Measurements from ENCODE around the gene BATF.

Gene BATF

DNA sequence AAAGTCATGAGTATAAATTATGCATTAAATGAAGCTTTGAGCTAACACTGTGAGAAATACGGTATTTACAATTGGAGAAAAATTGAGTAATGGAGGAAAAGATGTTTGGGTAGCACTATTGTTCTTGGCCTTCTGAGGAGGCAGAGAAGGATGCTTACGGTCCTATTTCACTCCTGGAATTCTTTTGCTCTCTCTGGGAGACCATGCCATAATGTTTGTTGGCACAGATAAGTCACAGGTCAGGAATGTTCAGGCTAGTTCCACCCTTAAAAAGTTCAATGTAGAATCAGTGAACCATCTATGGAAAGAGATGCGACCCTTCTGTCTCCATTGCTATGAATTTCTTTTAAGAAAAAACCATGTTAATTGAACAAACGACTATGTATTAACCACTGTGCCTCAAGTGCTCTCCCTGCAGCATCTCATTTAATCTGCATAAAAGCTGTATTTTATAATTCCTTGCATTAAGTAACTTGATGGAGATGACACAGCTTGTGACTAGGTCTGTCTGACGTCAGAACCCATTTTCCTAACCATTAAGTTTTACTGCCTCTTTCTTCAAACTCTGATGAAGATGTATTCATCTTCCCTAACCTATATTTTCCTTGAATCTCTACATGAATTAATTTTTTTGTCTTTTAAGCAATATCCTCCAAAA, 9.5 kb downstream of the BATF start:
- no peak for DNase-seq (ENCODE audit: low read depth in 1 of 2, low spot score in 1 of 2)

DNA sequence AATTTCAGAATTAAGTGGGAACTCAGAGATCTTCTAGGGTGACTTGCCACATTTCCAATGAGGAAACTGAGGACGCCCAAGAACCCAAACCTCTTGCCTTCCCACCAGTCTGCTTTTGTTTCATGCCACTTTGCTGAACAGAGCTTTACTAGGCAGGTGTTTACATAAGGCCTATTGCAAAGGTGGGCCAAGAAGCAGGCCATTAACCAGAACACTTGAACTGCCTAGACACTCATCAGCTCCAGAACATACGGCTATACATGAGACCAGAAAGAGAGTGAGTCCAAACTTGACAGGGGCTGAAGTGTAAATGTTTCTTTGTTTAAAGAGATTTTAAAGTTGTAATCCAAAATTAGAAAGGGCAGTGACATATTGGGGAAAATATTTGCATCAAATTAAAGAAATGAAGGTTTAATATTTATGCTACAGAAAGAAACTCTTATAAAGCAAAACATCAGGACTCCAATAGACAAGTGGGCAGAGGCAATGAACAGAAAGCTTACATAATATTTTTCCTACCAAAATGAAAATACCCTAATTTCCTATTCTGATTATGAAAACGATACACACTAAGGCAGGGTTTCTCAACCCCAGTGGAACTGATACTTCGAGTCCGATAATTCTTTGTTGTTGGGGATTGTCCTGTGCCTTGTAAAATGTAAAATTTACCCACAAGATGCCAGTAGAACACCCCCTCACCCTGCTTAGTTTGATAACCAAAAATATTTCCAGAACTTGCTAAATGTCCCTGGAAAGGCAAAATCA, 11.7 kb downstream of the BATF start:
- no peak for DNase-seq (ENCODE audit: low read depth in 1 of 2, low spot score in 1 of 2)

GRCh38 chr14:75535164-75535898, 13.1 kb downstream of the BATF start:
- no peak for DNase-seq (ENCODE audit: low read depth in 1 of 2, low spot score in 1 of 2)

DNA sequence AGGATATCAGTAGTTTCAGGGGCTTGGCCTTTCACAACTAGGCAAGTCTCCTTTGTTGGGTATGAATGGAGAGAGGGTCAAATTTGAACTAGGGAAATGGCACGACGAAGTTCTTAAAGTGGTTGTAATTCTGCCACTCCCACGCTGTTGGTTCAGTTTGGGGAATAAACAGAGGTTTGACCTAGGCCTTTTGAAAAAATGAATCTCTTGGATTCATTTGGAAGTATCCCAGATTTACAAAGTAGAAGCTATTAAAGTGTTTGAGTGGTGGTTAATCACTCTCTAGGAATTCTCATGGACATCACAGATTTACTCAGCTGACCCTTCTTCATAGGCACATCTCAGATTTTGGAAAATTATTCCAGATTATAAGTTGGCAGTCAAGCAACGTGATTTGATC, 14.8 kb downstream of the BATF start:
- no peak for DNase-seq (ENCODE audit: low read depth in 1 of 2, low spot score in 1 of 2)

DNA sequence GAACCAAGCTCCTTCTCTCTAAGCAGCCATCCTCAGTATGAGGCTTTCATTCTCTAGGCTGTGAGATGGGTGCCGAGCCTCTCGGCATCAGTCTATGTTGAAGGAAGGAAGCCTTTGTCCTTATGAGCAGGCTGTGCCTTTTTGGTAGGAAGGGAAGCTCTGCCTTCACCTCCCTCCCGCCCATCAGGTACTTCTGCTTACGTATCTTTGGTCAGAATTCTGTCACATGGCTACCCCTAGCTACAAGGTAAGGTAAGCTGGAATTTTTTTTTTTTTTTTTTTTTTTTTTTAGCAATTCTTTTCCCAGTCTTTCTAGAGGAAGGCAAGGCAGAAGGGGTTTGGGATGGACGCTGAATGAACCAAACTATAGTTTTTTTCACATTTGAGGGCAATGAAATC, 16.9 kb downstream of the BATF start:
- DNase-seq (ENCODE audit: low read depth in 1 of 2, low spot score in 1 of 2): no peak

DNA sequence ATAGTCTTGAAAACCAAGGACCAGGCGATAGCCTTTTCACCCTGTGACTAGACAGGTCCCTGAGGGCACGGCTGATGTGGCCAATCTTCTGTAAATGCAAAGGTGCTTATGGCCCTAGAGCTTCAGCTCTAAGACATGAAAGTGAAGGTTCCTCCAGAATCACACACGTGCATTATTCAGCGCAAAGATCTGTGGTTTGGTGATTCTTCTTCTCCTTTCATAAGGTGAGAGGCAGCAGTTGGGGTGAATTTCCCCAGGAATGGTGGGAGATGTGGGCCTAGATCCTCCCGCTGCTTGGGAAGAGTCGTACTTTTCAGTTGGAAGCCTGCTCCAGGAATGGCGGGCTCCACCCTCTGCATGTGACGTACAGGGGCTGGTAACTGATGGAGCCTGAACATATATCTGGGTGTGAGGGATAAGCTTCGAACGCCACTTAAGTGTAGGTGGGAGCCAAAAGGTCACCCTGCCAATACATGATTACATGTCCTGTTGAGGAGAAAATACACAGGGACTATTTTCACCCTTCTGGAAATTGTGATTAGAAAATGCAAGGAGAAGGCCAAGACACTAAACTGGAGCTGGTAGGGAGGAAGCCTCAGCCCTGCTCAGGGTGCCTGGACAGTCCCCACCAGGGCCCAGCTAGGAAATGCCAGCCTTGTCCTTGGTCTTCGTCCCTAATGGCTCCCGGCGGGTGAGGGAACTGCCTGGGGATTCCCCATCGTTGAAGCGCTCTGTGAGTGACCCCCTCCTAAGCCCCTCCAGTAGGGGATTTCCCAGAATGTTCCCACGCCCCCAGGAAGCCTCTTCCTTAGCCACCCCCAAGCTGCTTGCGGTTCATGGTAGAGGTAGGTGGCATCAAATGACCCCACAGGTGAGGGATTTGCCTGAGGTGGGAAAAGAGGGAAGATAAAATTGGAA, 17.6 kb downstream of the BATF start:
- peak in 1 of 2 donors; percentile 40 for DNase-seq (ENCODE audit: low read depth in 1 of 2, low spot score in 1 of 2)

GRCh38 chr14:75540479-75540851, 18.2 kb downstream of the BATF start:
- DNase-seq (ENCODE audit: low read depth in 1 of 2, low spot score in 1 of 2): no peak

- peak; percentile 25 to 72 for DNase-seq (ENCODE audit: low read depth in 1 of 2, low spot score in 1 of 2)
These were observed 20.4 kb downstream of the BATF start for GRCh38 chr14:75542588-75543091.

GRCh38 chr14:75543253-75543652, 21.0 kb downstream of the BATF start:
- DNase-seq (ENCODE audit: low read depth in 1 of 2, low spot score in 1 of 2): no peak

GRCh38 chr14:75543786-75544185, 21.5 kb downstream of the BATF start:
- no peak for DNase-seq (ENCODE audit: low read depth in 1 of 2, low spot score in 1 of 2)

DNA sequence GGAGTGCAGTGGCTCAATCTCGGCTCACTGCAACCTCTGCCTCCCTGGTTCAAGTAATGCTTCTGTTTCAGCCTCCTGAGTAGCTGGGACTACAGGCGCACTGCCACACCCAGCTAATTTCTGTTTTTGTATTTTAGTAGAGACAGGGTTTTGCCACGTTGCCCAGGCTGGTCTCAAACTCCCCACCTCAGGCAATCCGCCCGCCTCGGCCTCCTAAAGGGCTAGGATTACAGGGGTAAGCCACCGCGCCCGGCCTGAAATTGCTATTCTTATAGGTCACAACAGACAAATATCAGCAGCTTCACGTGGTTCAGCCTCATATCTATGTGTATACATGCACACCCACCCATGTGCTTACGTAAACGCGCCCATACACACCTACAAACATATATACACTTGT, 23.6 kb downstream of the BATF start:
- DNase-seq (ENCODE audit: low read depth in 1 of 2, low spot score in 1 of 2): no peak

GRCh38 chr14:75547552-75548250, 25.4 kb downstream of the BATF start:
- no peak for DNase-seq (ENCODE audit: low read depth in 1 of 2, low spot score in 1 of 2)

DNA sequence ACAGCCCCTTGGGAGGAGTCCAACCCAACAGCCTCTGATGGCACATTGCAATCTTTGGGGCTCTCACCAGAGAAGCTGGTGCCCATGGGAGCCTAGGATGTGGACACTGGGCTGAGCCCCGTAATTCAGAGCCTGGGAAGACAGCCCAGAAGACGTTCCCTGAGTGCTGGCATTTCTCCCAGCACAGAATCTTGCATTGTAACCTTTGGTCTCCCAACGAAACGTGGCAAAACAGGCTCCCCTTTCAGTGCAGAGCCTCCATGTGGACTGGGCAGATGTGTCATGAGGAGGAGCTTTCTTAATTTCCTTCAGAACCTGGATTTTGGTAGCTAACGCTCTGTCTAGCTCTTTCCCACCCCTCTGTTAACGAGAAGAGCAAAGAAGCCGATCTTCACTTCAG, 26.3 kb downstream of the BATF start:
- DNase-seq (ENCODE audit: low read depth in 1 of 2, low spot score in 1 of 2): no peak

- DNase-seq (ENCODE audit: low read depth in 1 of 2, low spot score in 1 of 2): no peak
These were observed 26.9 kb downstream of the BATF start for GRCh38 chr14:75549169-75549568.

- DNase-seq (ENCODE audit: low read depth in 1 of 2, low spot score in 1 of 2): no peak
These were observed 28.8 kb downstream of the BATF start for GRCh38 chr14:75551021-75551420.

GRCh38 chr14:75553157-75553556, 30.9 kb downstream of the BATF start:
- DNase-seq (ENCODE audit: low read depth in 1 of 2, low spot score in 1 of 2): no peak

- DNase-seq (ENCODE audit: low read depth in 1 of 2, low spot score in 1 of 2): no peak
These were observed 31.6 kb downstream of the BATF start for GRCh38 chr14:75553761-75554364.

- DNase-seq (ENCODE audit: low read depth in 1 of 2, low spot score in 1 of 2): no peak
These were observed 32.2 kb downstream of the BATF start for GRCh38 chr14:75554482-75554881.

DNA sequence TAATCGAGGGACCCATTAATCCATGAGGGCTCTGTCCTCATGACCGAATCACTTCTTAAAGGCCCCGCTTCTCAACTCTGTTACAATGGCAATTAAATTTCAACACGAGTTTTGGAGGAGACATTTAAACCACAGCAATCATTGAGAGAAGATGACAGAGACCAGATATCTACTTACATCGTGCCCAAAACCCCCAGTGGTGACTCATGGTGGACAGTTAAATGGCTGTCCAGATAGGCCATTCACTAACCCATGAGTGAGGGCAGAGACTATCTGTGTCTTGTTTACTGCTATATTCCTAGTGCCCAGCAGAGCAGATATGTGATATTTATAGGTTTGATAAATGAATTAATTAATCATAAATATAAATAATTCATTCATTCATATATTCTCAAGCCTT, 36.2 kb downstream of the BATF start:
- no peak for DNase-seq (ENCODE audit: low read depth in 1 of 2, low spot score in 1 of 2)

GRCh38 chr14:75559045-75559444, 36.8 kb downstream of the BATF start:
- no peak for DNase-seq (ENCODE audit: low read depth in 1 of 2, low spot score in 1 of 2)

Data from activated T-helper 1 cell treated with anti-CD3 and anti-CD28 coated beads, Interleukin-2, amount 50 U/mL, for 16 hours (primary cell).